Chondrocyte (in vitro differentiated cells): ENCODE data around the gene IL1R1. TPM values are rescaled to one million over a fixed set of nuclear protein-coding genes. Genes with fewer than 3 reads are reported as not detected.

Experiments used
- DNase-seq: peaks from one replicate; pipeline ENCODE4 v3.0.0; 2021; ENCODE audit warnings: mixed read lengths, low spot score
- H3K27ac Mint-ChIP-seq: one replicate; pipeline ENCODE4 v1.8.0; 2021; ENCODE audit warnings: mild to moderate bottlenecking, moderate library complexity, mixed read lengths; ENCODE audit not compliant: unreplicated experiment
- H3K27me3 Mint-ChIP-seq: 2 replicates; pipeline ENCODE4 v1.8.0; 2021; ENCODE audit warnings: low read depth, mixed read lengths
- H3K36me3 Mint-ChIP-seq: 2 replicates; pipeline ENCODE4 v1.8.0; 2021; ENCODE audit warnings: low read depth, mixed read lengths
- H3K4me1 Mint-ChIP-seq: 2 replicates; pipeline ENCODE4 v1.8.0; 2021; ENCODE audit warnings: low read depth, mild to moderate bottlenecking, mixed read lengths
- H3K4me3 Mint-ChIP-seq: one replicate; pipeline ENCODE4 v1.8.0; 2021; ENCODE audit warnings: mild to moderate bottlenecking, moderate library complexity, mixed read lengths; ENCODE audit not compliant: unreplicated experiment
- H3K9me3 Mint-ChIP-seq: 2 replicates; pipeline ENCODE4 v1.8.0; 2021; ENCODE audit warnings: low read depth, mixed read lengths
- total RNA-seq: library from RNA; stranded (reverse); gene quantifications from 3 replicates; pipeline ENCODE4 v1.2.1, GENCODE V29; 2021
- TF ChIP-seq, protein P1 (sequence below): fragments of 200-600 bp; sonication (generic); IDR thresholded peaks from 2 replicates; pipeline ENCODE4 v1.5.0; 2021; ENCODE audit warnings: antibody characterized with exemption, mild to moderate bottlenecking, moderate library complexity

Gene IL1R1
- total RNA-seq, 1 donor from 2014 or later = 22.0 TPM

DNA sequence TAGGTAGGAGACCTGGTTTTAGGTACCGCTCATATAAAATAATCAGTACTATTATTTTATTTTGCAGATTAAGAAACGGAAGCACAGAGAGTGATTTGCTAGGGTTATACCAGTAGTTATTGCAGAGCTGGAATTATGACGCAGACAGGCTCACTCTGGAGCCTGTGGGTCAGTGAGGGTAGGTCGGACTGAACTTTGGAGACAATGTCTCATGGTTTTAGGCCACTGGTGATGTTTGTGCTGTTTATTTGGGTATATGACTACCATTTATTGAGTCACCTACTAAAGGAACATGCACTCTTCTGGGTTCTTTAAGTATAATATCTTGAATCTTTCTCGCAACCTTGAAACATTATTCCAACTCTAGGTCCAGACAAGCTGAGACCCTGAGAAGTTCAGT lies 33.5 kb upstream of the IL1R1 start:
- TF ChIP-seq, protein P1, sequence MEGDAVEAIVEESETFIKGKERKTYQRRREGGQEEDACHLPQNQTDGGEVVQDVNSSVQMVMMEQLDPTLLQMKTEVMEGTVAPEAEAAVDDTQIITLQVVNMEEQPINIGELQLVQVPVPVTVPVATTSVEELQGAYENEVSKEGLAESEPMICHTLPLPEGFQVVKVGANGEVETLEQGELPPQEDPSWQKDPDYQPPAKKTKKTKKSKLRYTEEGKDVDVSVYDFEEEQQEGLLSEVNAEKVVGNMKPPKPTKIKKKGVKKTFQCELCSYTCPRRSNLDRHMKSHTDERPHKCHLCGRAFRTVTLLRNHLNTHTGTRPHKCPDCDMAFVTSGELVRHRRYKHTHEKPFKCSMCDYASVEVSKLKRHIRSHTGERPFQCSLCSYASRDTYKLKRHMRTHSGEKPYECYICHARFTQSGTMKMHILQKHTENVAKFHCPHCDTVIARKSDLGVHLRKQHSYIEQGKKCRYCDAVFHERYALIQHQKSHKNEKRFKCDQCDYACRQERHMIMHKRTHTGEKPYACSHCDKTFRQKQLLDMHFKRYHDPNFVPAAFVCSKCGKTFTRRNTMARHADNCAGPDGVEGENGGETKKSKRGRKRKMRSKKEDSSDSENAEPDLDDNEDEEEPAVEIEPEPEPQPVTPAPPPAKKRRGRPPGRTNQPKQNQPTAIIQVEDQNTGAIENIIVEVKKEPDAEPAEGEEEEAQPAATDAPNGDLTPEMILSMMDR = no peak
- Mint-ChIP-seq H3K27ac (no peak overlapping the region), H3K9me3 (no peaks in the 10 kb centered on the region), H3K4me3 (no peak overlapping the region), H3K4me1 (peaks cover 61% of the 10 kb centered on the region), H3K27me3 (no peaks in the 10 kb centered on the region), H3K36me3 (no peaks in the 10 kb centered on the region)
- no peak for DNase-seq

DNA sequence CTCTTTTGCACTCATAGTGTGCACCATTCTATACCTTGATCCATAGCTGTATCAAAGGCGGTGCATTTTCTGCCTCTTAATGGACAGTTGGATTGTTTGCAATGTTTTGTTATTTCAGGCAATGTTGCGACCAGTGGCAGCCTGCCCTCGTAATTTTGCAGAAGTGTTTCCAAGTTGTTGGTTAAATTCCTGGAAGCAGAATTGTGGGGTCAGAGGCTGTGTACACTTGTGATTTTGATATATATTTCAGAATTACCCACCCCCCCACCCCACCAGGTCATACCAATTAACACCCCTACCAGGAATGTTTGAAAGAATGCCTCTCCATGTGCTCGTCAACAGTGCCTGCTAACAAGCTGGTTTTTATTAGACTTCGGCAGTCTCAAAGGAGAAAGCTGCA lies 32.4 kb upstream of the IL1R1 start:
- Mint-ChIP-seq H3K4me1 (peaks cover 62% of the 10 kb centered on the region), H3K27me3 (no peaks in the 10 kb centered on the region)
- TF ChIP-seq, protein P1 = no peak

DNA sequence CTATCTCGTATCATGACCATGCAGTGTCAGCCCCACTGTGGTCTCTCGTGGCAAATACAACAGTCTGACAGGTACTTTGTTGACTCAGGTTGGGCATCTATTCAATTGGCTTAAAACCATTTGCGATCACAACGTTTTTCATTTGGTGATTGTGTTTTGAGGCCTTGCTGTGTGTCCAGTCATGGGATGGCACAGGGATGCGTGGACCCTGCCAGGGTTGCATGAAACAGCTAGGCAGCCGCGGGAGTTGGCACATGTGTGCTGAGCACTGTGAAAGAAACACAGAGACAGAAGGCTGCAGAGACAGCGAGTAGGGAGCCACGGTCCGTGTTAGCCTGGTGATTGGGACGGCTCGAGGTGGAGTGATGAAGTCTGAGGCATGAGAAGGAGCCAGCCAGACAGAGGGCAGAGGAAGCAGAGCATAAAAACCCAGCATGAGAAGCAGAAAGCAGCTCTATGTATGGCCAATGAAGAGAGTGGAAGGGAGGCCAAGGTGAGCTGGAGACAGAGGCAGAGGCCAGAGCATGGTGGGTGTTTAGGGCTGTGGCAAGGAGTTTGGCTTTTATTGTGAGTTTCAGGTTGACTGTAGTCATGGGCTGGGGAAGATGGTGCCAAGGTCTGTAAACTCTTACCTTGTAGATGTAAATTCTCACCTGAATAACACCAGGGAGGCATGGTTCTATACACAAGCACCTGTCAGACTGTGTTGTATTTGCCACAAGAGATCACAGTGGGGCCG lies 31.8 kb upstream of the IL1R1 start:
- no peaks in the 10 kb centered on the region for H3K27me3 Mint-ChIP-seq
- H3K27ac Mint-ChIP-seq = no peak overlapping the region
- DNase-seq = no peak
- H3K9me3 Mint-ChIP-seq = no peaks in the 10 kb centered on the region
- TF ChIP-seq, protein P1 = no peak
- peaks cover 65% of the 10 kb centered on the region for H3K4me1 Mint-ChIP-seq
- no peak overlapping the region for H3K4me3 Mint-ChIP-seq
- no peaks in the 10 kb centered on the region for H3K36me3 Mint-ChIP-seq

More for the DNA sequence above, 32.4 kb upstream of the IL1R1 start:
- no peak for DNase-seq
- Mint-ChIP-seq H3K9me3 (no peaks in the 10 kb centered on the region), H3K4me3 (no peak overlapping the region), H3K27ac (no peak overlapping the region), H3K36me3 (no peaks in the 10 kb centered on the region)

DNA sequence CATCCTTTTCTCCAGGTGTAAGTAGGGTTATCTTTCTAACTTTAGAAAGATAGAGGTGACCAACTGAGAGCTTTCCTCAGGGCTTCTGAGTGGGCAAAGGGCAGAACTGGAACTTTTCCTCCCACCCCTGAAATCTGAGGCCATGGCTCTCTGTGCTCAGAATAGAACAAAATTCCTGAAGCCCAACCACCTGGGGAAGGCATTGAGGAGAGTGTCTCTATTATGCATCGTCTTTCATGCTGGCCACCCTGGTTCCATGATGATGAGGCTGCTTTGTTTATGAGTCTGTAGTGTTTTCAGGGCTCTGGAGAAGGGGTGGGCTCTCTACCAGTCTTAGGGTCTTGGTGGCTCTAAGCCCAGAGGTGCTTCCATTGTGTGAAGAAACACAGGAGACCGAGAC lies 30.7 kb upstream of the IL1R1 start:
- no peak for DNase-seq
- Mint-ChIP-seq H3K27ac (peak overlapping the region; percentile 74), H3K36me3 (no peaks in the 10 kb centered on the region), H3K4me1 (peaks cover 61% of the 10 kb centered on the region), H3K9me3 (no peaks in the 10 kb centered on the region), H3K27me3 (no peaks in the 10 kb centered on the region), H3K4me3 (no peak overlapping the region)
- TF ChIP-seq, protein P1 = no peak

DNA sequence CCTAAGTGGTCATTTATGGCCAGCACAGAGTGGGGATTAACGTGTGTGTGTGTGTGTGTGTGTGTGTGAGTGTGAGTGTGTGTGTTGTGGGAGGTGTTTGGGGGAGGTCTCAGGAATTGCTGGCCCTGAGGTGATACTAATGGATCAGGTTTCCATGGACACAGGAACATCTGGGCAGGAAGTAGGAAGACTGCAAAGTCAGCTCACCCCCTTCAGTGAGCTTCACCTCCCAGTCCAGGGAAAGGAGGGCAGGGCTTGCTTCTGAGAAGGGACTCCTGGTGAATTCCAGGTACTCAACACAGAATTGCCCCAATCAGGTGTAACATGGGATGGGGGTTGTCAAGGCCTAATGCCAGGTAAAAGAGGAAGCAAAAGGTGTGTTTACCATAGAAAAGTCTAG lies 30.3 kb upstream of the IL1R1 start:
- no peak for DNase-seq
- Mint-ChIP-seq H3K36me3 (no peaks in the 10 kb centered on the region), H3K27ac (peak overlapping the region; percentile 74), H3K4me1 (peaks cover 65% of the 10 kb centered on the region), H3K4me3 (no peak overlapping the region), H3K27me3 (no peaks in the 10 kb centered on the region), H3K9me3 (no peaks in the 10 kb centered on the region)
- TF ChIP-seq, protein P1 = no peak
